ENCODE measurements around the gene RADIL.

The RADIL gene

GRCh38 chr7:4875391-4875790 is 8.1 kb downstream of the RADIL start:
- no peaks in the 10 kb centered on the region for H3K9me3 ChIP-seq (ENCODE audit: control insufficient read depth, insufficient read depth, low read depth, low read length)
- POLR2A ChIA-PET, result no interaction called here
- no peak overlapping the region for H3K4me3 ChIP-seq (ENCODE audit: low read depth, low read length)
- no peak for TF ChIP-seq ZNF658 (tag by site-specific recombination; IDR thresholded peaks at IDR 0.05)
- TF ChIP-seq WT1 (tag by site-specific recombination; IDR thresholded peaks at IDR 0.05), result no peak
- CTCF ChIA-PET, result no interaction called here
- peaks cover 0 to 10% of the 10 kb centered on the region in 2 experiments; a peak in 2 of 3 replicates for H3K36me3 ChIP-seq (ENCODE audit: control insufficient read depth in 2 of 2, insufficient read depth in 1 of 2, low read length in 2 of 2)
- no peaks in the 10 kb centered on the region for H3K4me1 ChIP-seq (ENCODE audit: control insufficient read depth, insufficient read depth, low read length)
- H3K27ac ChIP-seq (ENCODE audit: extremely low read depth, low read depth, low read length), result no peak overlapping the region

- Histone ChIP-seq H3K27ac (ENCODE audit: extremely low read depth, low read depth, low read length) (no peak overlapping the region), H3K36me3 (ENCODE audit: control insufficient read depth in 2 of 2, insufficient read depth in 1 of 2, low read length in 2 of 2) (peaks cover 0 to 10% of the 10 kb centered on the region in 2 experiments; a peak in 2 of 3 replicates), H3K4me1 (ENCODE audit: control insufficient read depth, insufficient read depth, low read length) (no peaks in the 10 kb centered on the region), H3K9me3 (ENCODE audit: control insufficient read depth, insufficient read depth, low read depth, low read length) (no peaks in the 10 kb centered on the region), H3K4me3 (ENCODE audit: low read depth, low read length) (no peak overlapping the region)
- TF ChIP-seq ZNF23 (tag by site-specific recombination; IDR thresholded peaks at IDR 0.05; ENCODE audit: borderline replicate concordance) (no peak), ZNF843 (tag by site-specific recombination; IDR thresholded peaks at IDR 0.05) (no peak), TSHZ1 (tag by site-specific recombination; IDR thresholded peaks at IDR 0.05; ENCODE audit: borderline replicate concordance) (no peak), ZNF610 (tag by site-specific recombination; IDR thresholded peaks at IDR 0.05; ENCODE audit: borderline replicate concordance) (no peak), ZFP69B (tag by site-specific recombination; IDR thresholded peaks at IDR 0.05) (no peak), ZBTB20 (tag by site-specific recombination; IDR thresholded peaks at IDR 0.05) (no peak), ZSCAN30 (tag by site-specific recombination; IDR thresholded peaks at IDR 0.05) (no peak), ZNF768 (tag by site-specific recombination; IDR thresholded peaks at IDR 0.05) (no peak), ZSCAN16 (tag by site-specific recombination; IDR thresholded peaks at IDR 0.05) (no peak), ZNF510 (tag by site-specific recombination; IDR thresholded peaks at IDR 0.05; ENCODE audit: insufficient replicate concordance) (no peak), KLF17 (tag by site-specific recombination; IDR thresholded peaks at IDR 0.05) (no peak), ZNF664 (tag by site-specific recombination; IDR thresholded peaks at IDR 0.05) (no peak), ZNF433 (tag by site-specific recombination; IDR thresholded peaks at IDR 0.05; ENCODE audit: low read depth) (no peak)
- ChIA-PET CTCF (interaction anchor here (1.7 kb wide), 1 partner anchor 10 kb away, joined by 5 read pairs; the partner anchor contains the start of gene RADIL), POLR2A (no interaction called here)
These were observed 10.2 kb downstream of the RADIL start for GRCh38 chr7:4873071-4873944.

- ChIA-PET CTCF (interaction anchor here (1.1 kb wide), 1 partner anchor 11 kb away, joined by 3 read pairs; the partner anchor contains the start of gene RADIL), POLR2A (no interaction called here)
- no peak for TF ChIP-seq ZXDB (tag by site-specific recombination; IDR thresholded peaks at IDR 0.05)
- no peak for TF ChIP-seq MZF1 (tag by site-specific recombination; IDR thresholded peaks at IDR 0.05; ENCODE audit: borderline replicate concordance)
- no peak for TF ChIP-seq WT1 (tag by site-specific recombination; IDR thresholded peaks at IDR 0.05)
- TF ChIP-seq ZNF341 (tag by site-specific recombination; IDR thresholded peaks at IDR 0.05; ENCODE audit: low read depth), result no peak
- TF ChIP-seq HIC1 (tag by site-specific recombination; IDR thresholded peaks at IDR 0.05), result no peak
- no peak for TF ChIP-seq ZNF792 (tag by site-specific recombination; IDR thresholded peaks at IDR 0.05)
- no peaks in the 10 kb centered on the region for H3K4me1 ChIP-seq (ENCODE audit: control insufficient read depth, insufficient read depth, low read length)
- no peaks in the 10 kb centered on the region for H3K9me3 ChIP-seq (ENCODE audit: control insufficient read depth, insufficient read depth, low read depth, low read length)
- H3K36me3 ChIP-seq (ENCODE audit: control insufficient read depth in 2 of 2, insufficient read depth in 1 of 2, low read length in 2 of 2), result peaks cover 0 to 6% of the 10 kb centered on the region in 2 experiments; a peak in 2 of 3 replicates
- H3K27ac ChIP-seq (ENCODE audit: extremely low read depth, low read depth, low read length), result no peak overlapping the region
- no peak overlapping the region for H3K4me3 ChIP-seq (ENCODE audit: low read depth, low read length)
These were observed 11.4 kb downstream of the RADIL start for GRCh38 chr7:4871930-4872675.
